PFSK-1 (cell line): Measurements from ENCODE around the gene LPCAT2.

ENCODE experiments used
- FOXP2 ChIP-seq: optimal IDR thresholded peaks from 2 replicates; pipeline ENCODE3; 2011; ENCODE audit warnings: borderline replicate concordance, control low read depth, inconsistent platforms; ENCODE audit not compliant: insufficient read depth; ENCODE audit errors: extremely low read length, extremely low read depth
- POLR2AphosphoS5 ChIP-seq: IDR thresholded peaks from 2 replicates; pipeline ENCODE4 v1.6.1; 2012; ENCODE audit warnings: low read depth, mild to moderate bottlenecking, control low read depth, low read length, moderate library complexity
- REST ChIP-seq, 2 experiments: IDR thresholded peaks; 2 replicates each; pipeline versions ENCODE4 v1.6.1 to v1.8.0; 2011 to 2012; ENCODE audit warnings: low read depth in 2 of 2, low read length in 2 of 2, control low read depth in 1 of 2, inconsistent platforms in 1 of 2, mild to moderate bottlenecking in 1 of 2, moderate library complexity in 1 of 2; ENCODE audit not compliant: insufficient read depth in 1 of 2
- SIN3A ChIP-seq: IDR thresholded peaks from 2 replicates; pipeline ENCODE4 v1.6.1; 2012; ENCODE audit warnings: mild to moderate bottlenecking, low read length, moderate library complexity, borderline replicate concordance; ENCODE audit not compliant: insufficient read depth
- TAF1 ChIP-seq: IDR thresholded peaks from 2 replicates; pipeline ENCODE4 v1.6.1; 2012; ENCODE audit warnings: low read length, control low read depth, borderline replicate concordance; ENCODE audit not compliant: insufficient read depth

- no peak for TF ChIP-seq SIN3A
- no peak for TF ChIP-seq POLR2AphosphoS5
- no peak for TF ChIP-seq REST (IDR thresholded peaks at IDR 0.05; ENCODE audit: insufficient read depth in 1 of 2, low read depth in 2 of 2, low read length in 2 of 2)
- no peak for TF ChIP-seq FOXP2
- no peak for TF ChIP-seq TAF1
Measured at GRCh38 chr16:55512941-55513340, 4.1 kb downstream of the LPCAT2 start.
